ENCODE measurements around the gene RAB31. TPM values are rescaled to one million over a fixed set of nuclear protein-coding genes. Genes with fewer than 3 reads are reported as not detected.

RAB31 gene
- polyA plus RNA-seq, 2 of the 4 experiments (the other 2 are of a cell fraction), result 16.9 to 46.3 TPM

DNA sequence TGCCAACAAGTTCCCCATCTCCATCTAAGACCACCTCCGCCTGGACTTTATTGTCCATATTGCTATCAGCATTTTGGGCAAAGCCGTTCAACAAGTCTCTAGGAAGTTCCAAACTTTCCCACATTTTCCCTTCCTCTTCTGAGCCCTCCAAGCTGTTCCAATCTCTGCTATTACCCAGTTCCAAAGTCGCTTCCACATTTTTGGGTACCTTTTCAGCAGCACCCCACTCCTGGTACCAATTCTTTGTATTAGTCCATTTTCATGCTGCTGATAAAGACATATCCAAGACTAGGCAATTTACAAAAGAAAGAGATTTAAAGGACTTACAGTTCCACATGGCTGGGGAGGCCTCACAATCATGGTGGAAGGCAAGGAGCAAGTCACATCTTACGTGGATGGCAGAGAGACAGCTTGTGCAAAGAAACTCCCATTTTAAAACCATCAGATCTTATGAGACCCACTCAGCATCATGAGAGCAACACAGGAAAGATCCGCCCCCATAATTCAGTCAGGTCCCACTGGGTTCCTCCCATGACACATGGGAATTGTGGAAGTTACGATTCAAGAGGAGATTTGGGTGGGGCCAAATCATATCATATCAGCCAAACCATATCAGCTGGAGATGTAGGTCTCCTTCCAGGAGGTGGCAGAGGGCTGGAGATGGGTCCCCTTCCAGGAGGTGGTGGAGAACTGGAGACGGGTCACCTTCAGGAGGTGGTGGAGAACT lies 157.8 kb downstream of the RAB31 start:
- POLR2A ChIA-PET, result no interaction called here
- peaks cover 26% of the 10 kb centered on the region for H3K4me1 ChIP-seq
- FAIRE-seq (no peak), DNase-seq (ENCODE audit: low read depth in 1 of 2, low spot score in 1 of 2) (no peak), ATAC-seq (no peak)
- no peak for TF ChIP-seq HMGXB4 (CRISPR knock-in tag; IDR thresholded peaks at IDR 0.05; ENCODE audit: borderline replicate concordance)
- TF ChIP-seq ZNF302 (CRISPR knock-in tag; IDR thresholded peaks at IDR 0.05), result no peak
- TF ChIP-seq NFE2L2 (conservative IDR thresholded peaks at IDR 0.05; ENCODE audit: low read length), result no peak
- TF ChIP-seq, protein P1, sequence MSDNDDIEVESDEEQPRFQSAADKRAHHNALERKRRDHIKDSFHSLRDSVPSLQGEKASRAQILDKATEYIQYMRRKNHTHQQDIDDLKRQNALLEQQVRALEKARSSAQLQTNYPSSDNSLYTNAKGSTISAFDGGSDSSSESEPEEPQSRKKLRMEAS (IDR thresholded peaks at IDR 0.05), result no peak
- TF ChIP-seq CBX2 (IDR thresholded peaks at IDR 0.05; ENCODE audit: borderline replicate concordance, low read depth), result no peak
- TF ChIP-seq, protein P2, sequence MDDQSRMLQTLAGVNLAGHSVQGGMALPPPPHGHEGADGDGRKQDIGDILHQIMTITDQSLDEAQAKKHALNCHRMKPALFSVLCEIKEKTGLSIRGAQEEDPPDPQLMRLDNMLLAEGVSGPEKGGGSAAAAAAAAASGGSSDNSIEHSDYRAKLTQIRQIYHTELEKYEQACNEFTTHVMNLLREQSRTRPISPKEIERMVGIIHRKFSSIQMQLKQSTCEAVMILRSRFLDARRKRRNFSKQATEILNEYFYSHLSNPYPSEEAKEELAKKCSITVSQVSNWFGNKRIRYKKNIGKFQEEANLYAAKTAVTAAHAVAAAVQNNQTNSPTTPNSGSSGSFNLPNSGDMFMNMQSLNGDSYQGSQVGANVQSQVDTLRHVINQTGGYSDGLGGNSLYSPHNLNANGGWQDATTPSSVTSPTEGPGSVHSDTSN (IDR thresholded peaks at IDR 0.05), result no peak
- no peak for TF ChIP-seq NPAS2 (CRISPR knock-in tag; IDR thresholded peaks at IDR 0.05; ENCODE audit: borderline replicate concordance)
- peak overlapping the region in 1 of 2 experiments; percentile 34; a peak in 1 of 6 replicates for H3K27ac ChIP-seq
- no peak overlapping the region for H3K4me3 ChIP-seq
- no peak overlapping the region for H3K4me2 ChIP-seq
- 95% methylated on average over 6 of the region's 7 CpGs for WGBS (ENCODE audit: missing lambda C conversion rate)
- H3K9me3 ChIP-seq, result peaks cover 27% of the 10 kb centered on the region
- CTCF ChIA-PET, result interaction anchor here (0.7 kb wide), 1 partner anchor 15 kb away, joined by 3 read pairs; no protein-coding TSS in a partner anchor

DNA sequence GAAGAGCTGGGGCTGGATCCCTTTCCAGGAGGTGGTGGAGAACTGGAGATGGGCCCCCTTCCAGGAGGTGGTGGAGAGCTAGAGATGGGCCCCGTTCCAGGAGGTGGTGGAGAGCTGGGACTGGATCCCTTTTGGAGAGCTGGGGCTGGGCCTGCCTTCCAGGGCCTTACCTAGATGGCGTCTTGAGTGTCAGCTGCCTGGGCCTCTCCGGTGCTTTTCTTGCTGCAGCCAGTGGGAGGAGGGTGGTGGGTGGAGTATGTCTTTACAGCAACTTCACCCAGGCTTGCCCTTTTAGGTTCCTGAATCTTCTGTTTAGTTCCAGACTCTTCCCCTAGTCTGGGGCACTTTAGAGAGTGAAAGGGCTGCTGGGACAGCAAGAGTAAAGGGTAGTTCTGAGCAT lies 158.5 kb downstream of the RAB31 start:
- Histone ChIP-seq H3K4me2 (no peak overlapping the region), H3K9me3 (peaks cover 27% of the 10 kb centered on the region), H3K27ac (peak overlapping the region in 1 of 2 experiments; percentile 34; a peak in 3 of 6 replicates), H3K4me3 (no peak overlapping the region), H3K4me1 (peaks cover 32% of the 10 kb centered on the region)
- POLR2A ChIA-PET, result no interaction called here
- FAIRE-seq (no peak), ATAC-seq (no peak), DNase-seq (ENCODE audit: low read depth in 1 of 2, low spot score in 1 of 2) (no peak)
- TF ChIP-seq, protein P3, sequence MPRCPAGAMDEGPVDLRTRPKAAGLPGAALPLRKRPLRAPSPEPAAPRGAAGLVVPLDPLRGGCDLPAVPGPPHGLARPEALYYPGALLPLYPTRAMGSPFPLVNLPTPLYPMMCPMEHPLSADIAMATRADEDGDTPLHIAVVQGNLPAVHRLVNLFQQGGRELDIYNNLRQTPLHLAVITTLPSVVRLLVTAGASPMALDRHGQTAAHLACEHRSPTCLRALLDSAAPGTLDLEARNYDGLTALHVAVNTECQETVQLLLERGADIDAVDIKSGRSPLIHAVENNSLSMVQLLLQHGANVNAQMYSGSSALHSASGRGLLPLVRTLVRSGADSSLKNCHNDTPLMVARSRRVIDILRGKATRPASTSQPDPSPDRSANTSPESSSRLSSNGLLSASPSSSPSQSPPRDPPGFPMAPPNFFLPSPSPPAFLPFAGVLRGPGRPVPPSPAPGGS (IDR thresholded peaks at IDR 0.05), result no peak
- no peak for TF ChIP-seq CBX2 (IDR thresholded peaks at IDR 0.05; ENCODE audit: borderline replicate concordance, low read depth)
- no peak for TF ChIP-seq EHMT2 (IDR thresholded peaks at IDR 0.05; ENCODE audit: low read depth)
- TF ChIP-seq, protein P1 (IDR thresholded peaks at IDR 0.05), result no peak
- TF ChIP-seq KDM5A (IDR thresholded peaks at IDR 0.05), result no peak
- no peak for TF ChIP-seq RCOR1 (IDR thresholded peaks at IDR 0.05; ENCODE audit: low read depth, low read length)
- no peak for TF ChIP-seq ZSCAN20 (CRISPR knock-in tag; IDR thresholded peaks at IDR 0.05)
- TF ChIP-seq ELK1 (IDR thresholded peaks at IDR 0.05; ENCODE audit: low read depth, low read length), result no peak
- no peak for TF ChIP-seq EHF (CRISPR knock-in tag; IDR thresholded peaks at IDR 0.05)
- TF ChIP-seq ZC3H11A (IDR thresholded peaks at IDR 0.05), result no peak
- no peak for TF ChIP-seq CEBPB (IDR thresholded peaks at IDR 0.05)
- no peak for TF ChIP-seq HOXB13 (CRISPR knock-in tag; IDR thresholded peaks at IDR 0.05; ENCODE audit: low read depth)
- TF ChIP-seq PHF8 (IDR thresholded peaks at IDR 0.05; ENCODE audit: borderline replicate concordance, low read depth), result no peak
- CTCF ChIA-PET, result interaction anchor here (0.7 to 1.0 kb wide), 2 partner anchors 15 to 84 kb away, joined by 3 read pairs; no protein-coding TSS in a partner anchor
- 89% methylated on average over 2 of the region's 3 CpGs for WGBS (ENCODE audit: missing lambda C conversion rate)

Measured in A549 (cell line).